Endodermal cell (in vitro differentiated cells): ENCODE results near the gene PAN3. TPM values are rescaled to one million over a fixed set of nuclear protein-coding genes. Genes with fewer than 3 reads are reported as not detected.

Experiments used
- DNase-seq: peaks from one replicate; pipeline ENCODE4 v3.0.0-alpha.2; 2017
- H3K27ac ChIP-seq: 2 replicates; pipeline ENCODE4 v1.5.1; 2013; ENCODE audit warnings: mild to moderate bottlenecking, low read depth, low read length, moderate library complexity
- H3K27me3 ChIP-seq: 2 replicates; pipeline ENCODE4 v1.6.1; 2013; ENCODE audit warnings: mild to moderate bottlenecking, low read length, moderate library complexity; ENCODE audit not compliant: insufficient read depth, control insufficient read depth, poor library complexity, severe bottlenecking
- H3K36me3 ChIP-seq: 2 replicates; pipeline ENCODE4 v1.7.0; 2013; ENCODE audit warnings: mild to moderate bottlenecking, low read length, moderate library complexity; ENCODE audit not compliant: control insufficient read depth, insufficient read depth
- H3K4me1 ChIP-seq: one replicate; pipeline ENCODE4 v1.7.0; 2013; ENCODE audit warnings: low read length; ENCODE audit not compliant: control insufficient read depth, insufficient read depth
- H3K4me3 ChIP-seq: 2 replicates; pipeline ENCODE4 v1.5.1; 2013; ENCODE audit warnings: mild to moderate bottlenecking, low read length, moderate library complexity
- H3K9ac ChIP-seq: 2 replicates; pipeline ENCODE4 v1.6.1; 2013; ENCODE audit warnings: mild to moderate bottlenecking, low read length, moderate library complexity; ENCODE audit not compliant: poor library complexity, severe bottlenecking; ENCODE audit errors: extremely low read depth
- H3K9me3 ChIP-seq: 2 replicates; pipeline ENCODE4 v1.6.1; 2013; ENCODE audit warnings: mild to moderate bottlenecking, low read length, moderate library complexity; ENCODE audit not compliant: control insufficient read depth
- H3K27ac Mint-ChIP-seq: 2 replicates; pipeline ENCODE4 v1.8.0; 2020; ENCODE audit warnings: mixed read lengths
- H3K27me3 Mint-ChIP-seq: 2 replicates; pipeline ENCODE4 v1.8.0; 2021; ENCODE audit warnings: mild to moderate bottlenecking, mixed read lengths; ENCODE audit not compliant: insufficient read depth
- H3K36me3 Mint-ChIP-seq: 2 replicates; pipeline ENCODE4 v1.8.0; 2020; ENCODE audit warnings: low read depth, mixed read lengths
- H3K4me1 Mint-ChIP-seq: 2 replicates; pipeline ENCODE4 v1.8.0; 2020; ENCODE audit warnings: mixed read lengths
- H3K4me3 Mint-ChIP-seq: 2 replicates; pipeline ENCODE4 v1.8.0; 2020; ENCODE audit warnings: mild to moderate bottlenecking, moderate library complexity, mixed read lengths
- H3K9me3 Mint-ChIP-seq: 2 replicates; pipeline ENCODE4 v1.8.0; 2020; ENCODE audit warnings: mild to moderate bottlenecking, mixed read lengths
- WGBS, 2 experiments: methylation state at CpG; one replicate each; pipeline versions ENCODE4 v1.1.5 to v1.1.7; 2013; ENCODE audit warnings: missing lambda C conversion rate in 2 of 2, mixed read lengths in 1 of 2; ENCODE audit not compliant: insufficient coverage in 1 of 2, insufficient read length in 1 of 2; 5-methylcytosine and 5-hydroxymethylcytosine counted together
- total RNA-seq, 2 donors: library from RNA; stranded (reverse); fragmentation: NEBNext Ultra II Directional in 1 of 2; extraction: Animal tissue kit (Norgen Biotek cat#: 25700) in 1 of 2; gene quantifications; 2 replicates in 1 of 2; 3 replicates in 1 of 2; pipeline ENCODE4 v1.2.1, GENCODE V29; 2021
- TF ChIP-seq, protein P1 (sequence below): fragments of 200-600 bp; sonication (generic); conservative IDR thresholded peaks from 2 replicates; pipeline ENCODE4 v1.5.0; 2021; ENCODE audit warnings: antibody characterized with exemption, mild to moderate bottlenecking

Gene PAN3
- total RNA-seq, 2 donors from 2014 or later, result 73.5 to 73.8 TPM

GRCh38 chr13:28181413-28181812 is 43.1 kb downstream of the PAN3 start:
- H3K36me3 Mint-ChIP-seq, result peaks cover 46% of the 10 kb centered on the region
- no peak overlapping the region for H3K4me3 Mint-ChIP-seq
- DNase-seq, result no peak
- no peaks in the 10 kb centered on the region for H3K9me3 ChIP-seq
- no peak overlapping the region for H3K9ac ChIP-seq
- no peaks in the 10 kb centered on the region for H3K4me1 ChIP-seq
- TF ChIP-seq, protein P1, sequence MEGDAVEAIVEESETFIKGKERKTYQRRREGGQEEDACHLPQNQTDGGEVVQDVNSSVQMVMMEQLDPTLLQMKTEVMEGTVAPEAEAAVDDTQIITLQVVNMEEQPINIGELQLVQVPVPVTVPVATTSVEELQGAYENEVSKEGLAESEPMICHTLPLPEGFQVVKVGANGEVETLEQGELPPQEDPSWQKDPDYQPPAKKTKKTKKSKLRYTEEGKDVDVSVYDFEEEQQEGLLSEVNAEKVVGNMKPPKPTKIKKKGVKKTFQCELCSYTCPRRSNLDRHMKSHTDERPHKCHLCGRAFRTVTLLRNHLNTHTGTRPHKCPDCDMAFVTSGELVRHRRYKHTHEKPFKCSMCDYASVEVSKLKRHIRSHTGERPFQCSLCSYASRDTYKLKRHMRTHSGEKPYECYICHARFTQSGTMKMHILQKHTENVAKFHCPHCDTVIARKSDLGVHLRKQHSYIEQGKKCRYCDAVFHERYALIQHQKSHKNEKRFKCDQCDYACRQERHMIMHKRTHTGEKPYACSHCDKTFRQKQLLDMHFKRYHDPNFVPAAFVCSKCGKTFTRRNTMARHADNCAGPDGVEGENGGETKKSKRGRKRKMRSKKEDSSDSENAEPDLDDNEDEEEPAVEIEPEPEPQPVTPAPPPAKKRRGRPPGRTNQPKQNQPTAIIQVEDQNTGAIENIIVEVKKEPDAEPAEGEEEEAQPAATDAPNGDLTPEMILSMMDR, result no peak
- H3K4me1 Mint-ChIP-seq, result peaks cover 29% of the 10 kb centered on the region
- H3K36me3 ChIP-seq, result peaks cover 63% of the 10 kb centered on the region
- no peaks in the 10 kb centered on the region for H3K9me3 Mint-ChIP-seq
- no peaks in the 10 kb centered on the region for H3K27me3 ChIP-seq
- 89% methylated on average over 1 of the region's 2 CpGs; no CpG with 5 or more reads in 1 of the 2 experiments for WGBS, 2 experiments
- no peaks in the 10 kb centered on the region for H3K27me3 Mint-ChIP-seq
- H3K27ac ChIP-seq, result no peak overlapping the region
- H3K4me3 ChIP-seq, result no peak overlapping the region
- no peak overlapping the region for H3K27ac Mint-ChIP-seq

DNA sequence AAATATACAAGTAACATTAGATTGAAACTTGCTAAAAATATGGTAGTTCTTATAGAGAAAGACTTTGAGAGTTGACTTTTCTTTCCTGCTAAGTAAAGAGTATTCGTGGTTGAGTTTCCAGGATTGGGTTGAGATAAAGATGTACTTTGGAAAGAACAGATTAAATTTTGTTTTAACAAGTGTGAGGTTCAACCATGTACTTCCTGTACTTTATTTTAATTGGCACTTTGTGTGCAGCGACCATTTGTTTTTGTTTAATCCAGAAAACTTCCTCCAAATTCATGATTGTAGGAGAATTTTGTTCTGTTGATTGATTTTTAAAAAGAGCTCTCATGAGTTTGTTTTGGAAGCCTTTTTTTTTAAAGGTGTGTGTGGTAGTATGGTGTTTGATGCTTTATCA is 46.9 kb downstream of the PAN3 start:
- Mint-ChIP-seq H3K27me3 (no peaks in the 10 kb centered on the region), H3K9me3 (no peaks in the 10 kb centered on the region), H3K4me1 (peaks cover 19% of the 10 kb centered on the region), H3K36me3 (peaks cover 51% of the 10 kb centered on the region), H3K27ac (peak overlapping the region; percentile 16), H3K4me3 (no peak overlapping the region)
- DNase-seq, result no peak
- Histone ChIP-seq H3K27ac (no peak overlapping the region), H3K4me1 (no peaks in the 10 kb centered on the region), H3K9ac (no peak overlapping the region), H3K4me3 (no peak overlapping the region), H3K36me3 (peaks cover 64% of the 10 kb centered on the region), H3K27me3 (no peaks in the 10 kb centered on the region), H3K9me3 (no peaks in the 10 kb centered on the region)
- TF ChIP-seq, protein P1, result no peak
- WGBS, 2 experiments, result 90% methylated on average over 2 of the region's 2 CpGs; no CpG with 5 or more reads in 1 of the 2 experiments

DNA sequence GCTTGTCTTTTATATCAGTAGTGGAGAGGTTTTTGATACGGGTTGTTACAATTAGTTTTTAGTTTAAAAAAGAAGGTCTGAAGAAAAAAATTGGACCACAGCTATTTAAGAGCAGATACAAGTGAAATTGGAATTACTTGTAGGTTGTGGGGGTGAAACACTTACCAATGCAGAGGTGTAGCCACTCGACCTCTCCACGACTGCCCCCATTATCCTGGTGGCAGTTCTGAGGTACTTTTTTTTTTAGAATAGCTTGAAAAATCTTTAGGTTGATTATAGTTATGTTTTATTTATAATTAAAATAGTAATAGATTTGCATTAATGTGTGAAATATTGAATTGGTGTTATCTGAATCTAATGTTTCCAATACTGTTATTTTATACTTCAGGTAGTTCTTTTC is 60.7 kb downstream of the PAN3 start:
- Mint-ChIP-seq H3K36me3 (peaks cover 60% of the 10 kb centered on the region), H3K27ac (no peak overlapping the region), H3K9me3 (no peaks in the 10 kb centered on the region), H3K4me3 (no peak overlapping the region), H3K4me1 (no peaks in the 10 kb centered on the region), H3K27me3 (no peaks in the 10 kb centered on the region)
- H3K9ac ChIP-seq, result no peak overlapping the region
- H3K4me3 ChIP-seq, result no peak overlapping the region
- H3K36me3 ChIP-seq, result peaks cover 81% of the 10 kb centered on the region
- H3K27me3 ChIP-seq, result no peaks in the 10 kb centered on the region
- no peak for DNase-seq
- WGBS, 2 experiments, result 89 to 91% methylated on average over 1 to 3 of the region's 3 CpGs
- H3K4me1 ChIP-seq, result no peaks in the 10 kb centered on the region
- no peak overlapping the region for H3K27ac ChIP-seq
- TF ChIP-seq, protein P1, result peak; percentile 64
- H3K9me3 ChIP-seq, result no peaks in the 10 kb centered on the region
